DOHH2 (cell line): ENCODE measurements around the gene GSTA3.

Experiments
- H3F3A ChIP-seq: fragments of 200-600 bp; sonication (generic), shearing (Covaris generic); 2 replicates; pipeline ENCODE4 v1.6.0; 2016; ENCODE audit warnings: antibody characterized with exemption, mild to moderate bottlenecking; ENCODE audit not compliant: control insufficient read depth, insufficient read depth
- H3K27ac ChIP-seq: fragments of 200-600 bp; sonication (generic); 2 replicates; pipeline ENCODE4 v1.5.1; 2014; ENCODE audit warnings: low read depth, mild to moderate bottlenecking, low read length, moderate library complexity
- H3K27me3 ChIP-seq: fragments of 200-600 bp; sonication (generic); 2 replicates; pipeline ENCODE4 v1.6.1; 2014; ENCODE audit warnings: mild to moderate bottlenecking, low read length, mixed read lengths; ENCODE audit not compliant: control insufficient read depth
- H3K36me3 ChIP-seq: fragments of 200-600 bp; sonication (generic); 2 replicates; pipeline ENCODE4 v1.6.1; 2014; ENCODE audit warnings: mild to moderate bottlenecking, low read length, moderate library complexity, mixed read lengths; ENCODE audit not compliant: control insufficient read depth
- H3K4me1 ChIP-seq: fragments of 200-600 bp; sonication (generic); 2 replicates; pipeline ENCODE4 v1.6.1; 2014; ENCODE audit warnings: mild to moderate bottlenecking, low read length, mixed read lengths; ENCODE audit not compliant: control insufficient read depth
- H3K4me2 ChIP-seq: fragments of 200-600 bp; sonication (generic); 2 replicates; pipeline ENCODE4 v1.6.0; 2014; ENCODE audit warnings: mild to moderate bottlenecking, low read length, moderate library complexity
- H3K4me3 ChIP-seq: fragments of 200-600 bp; sonication (generic); 2 replicates; pipeline ENCODE4 v1.5.1; 2014; ENCODE audit warnings: mild to moderate bottlenecking, low read length, mixed read lengths
- H3K79me2 ChIP-seq: fragments of 200-600 bp; sonication (generic); 2 replicates; pipeline ENCODE4 v1.6.1; 2014; ENCODE audit warnings: mild to moderate bottlenecking, low read length, mixed read lengths; ENCODE audit not compliant: control insufficient read depth
- H3K9me2 ChIP-seq: fragments of 200-600 bp; sonication (generic); replicated peaks from 2 replicates; pipeline ENCODE4 v1.6.1; 2014; ENCODE audit warnings: mild to moderate bottlenecking, low read length, mixed read lengths; ENCODE audit not compliant: control insufficient read depth
- H3K9me3 ChIP-seq: fragments of 200-600 bp; sonication (generic); 2 replicates; pipeline ENCODE4 v1.6.1; 2014; ENCODE audit warnings: antibody characterized with exemption, low read length, mixed read lengths; ENCODE audit not compliant: control insufficient read depth, insufficient read depth
- H4K20me1 ChIP-seq: fragments of 200-600 bp; sonication (generic); 2 replicates; pipeline ENCODE4 v1.6.0; 2014; ENCODE audit warnings: low read depth, mild to moderate bottlenecking, antibody characterized with exemption, low read length, moderate library complexity; ENCODE audit not compliant: control insufficient read depth, insufficient read depth
- EZH2phosphoT487 ChIP-seq: fragments of 200-600 bp; sonication (generic); IDR thresholded peaks from 2 replicates; pipeline ENCODE4 v1.6.1; 2017; ENCODE audit warnings: borderline replicate concordance, mild to moderate bottlenecking, antibody characterized with exemption, low read length, moderate library complexity, mixed read lengths
- TF ChIP-seq, protein P1 (sequence below): fragments of 200-600 bp; sonication (generic); IDR thresholded peaks from one replicate; pipeline ENCODE4 v1.5.1; 2014; ENCODE audit warnings: antibody characterized with exemption, mild to moderate bottlenecking, low read depth, low read length; ENCODE audit not compliant: poor library complexity, severe bottlenecking

The GSTA3 gene

GRCh38 chr6:52849137-52849536 is 60.4 kb downstream of the GSTA3 start:
- no peak overlapping the region for H3K4me2 ChIP-seq
- H3K27ac ChIP-seq = no peak overlapping the region
- H3K27me3 ChIP-seq = no peaks in the 10 kb centered on the region
- no peaks in the 10 kb centered on the region for H3K9me2 ChIP-seq
- H3F3A ChIP-seq = no peaks in the 10 kb centered on the region
- no peaks in the 10 kb centered on the region for H3K9me3 ChIP-seq
- no peaks in the 10 kb centered on the region for H3K36me3 ChIP-seq
- H3K79me2 ChIP-seq = no peaks in the 10 kb centered on the region
- TF ChIP-seq, protein P1, sequence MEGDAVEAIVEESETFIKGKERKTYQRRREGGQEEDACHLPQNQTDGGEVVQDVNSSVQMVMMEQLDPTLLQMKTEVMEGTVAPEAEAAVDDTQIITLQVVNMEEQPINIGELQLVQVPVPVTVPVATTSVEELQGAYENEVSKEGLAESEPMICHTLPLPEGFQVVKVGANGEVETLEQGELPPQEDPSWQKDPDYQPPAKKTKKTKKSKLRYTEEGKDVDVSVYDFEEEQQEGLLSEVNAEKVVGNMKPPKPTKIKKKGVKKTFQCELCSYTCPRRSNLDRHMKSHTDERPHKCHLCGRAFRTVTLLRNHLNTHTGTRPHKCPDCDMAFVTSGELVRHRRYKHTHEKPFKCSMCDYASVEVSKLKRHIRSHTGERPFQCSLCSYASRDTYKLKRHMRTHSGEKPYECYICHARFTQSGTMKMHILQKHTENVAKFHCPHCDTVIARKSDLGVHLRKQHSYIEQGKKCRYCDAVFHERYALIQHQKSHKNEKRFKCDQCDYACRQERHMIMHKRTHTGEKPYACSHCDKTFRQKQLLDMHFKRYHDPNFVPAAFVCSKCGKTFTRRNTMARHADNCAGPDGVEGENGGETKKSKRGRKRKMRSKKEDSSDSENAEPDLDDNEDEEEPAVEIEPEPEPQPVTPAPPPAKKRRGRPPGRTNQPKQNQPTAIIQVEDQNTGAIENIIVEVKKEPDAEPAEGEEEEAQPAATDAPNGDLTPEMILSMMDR = no peak
- no peak for TF ChIP-seq EZH2phosphoT487
- H3K4me1 ChIP-seq = no peaks in the 10 kb centered on the region
- H3K4me3 ChIP-seq = no peak overlapping the region
- no peaks in the 10 kb centered on the region for H4K20me1 ChIP-seq
